Measurements from ENCODE around the gene AK5.
"Not testable (repeated sequence)": the region's sequence is repeated elsewhere in the genome, so short reads cannot be mapped to it uniquely, and the experiment has no call there.

Gene AK5

GRCh38 chr1:77471691-77472090 lies 189.9 kb downstream of the AK5 start:
- H3K4me3 ChIP-seq, result no peak overlapping the region
- H3K27ac ChIP-seq, result no peak overlapping the region

GRCh38 chr1:77473690-77474089 lies 191.9 kb downstream of the AK5 start:
- H3K27ac ChIP-seq, result no peak overlapping the region
- H3K4me3 ChIP-seq, result no peak overlapping the region

GRCh38 chr1:77475641-77476040 lies 193.8 kb downstream of the AK5 start:
- Histone ChIP-seq H3K4me3 (no peak overlapping the region), H3K27ac (no peak overlapping the region)

- H3K27ac ChIP-seq, result no peak overlapping the region
- H3K4me3 ChIP-seq, result no peak overlapping the region
Measured at GRCh38 chr1:77476475-77476874, 194.7 kb downstream of the AK5 start.

GRCh38 chr1:77484334-77484733 lies 202.5 kb downstream of the AK5 start:
- Histone ChIP-seq H3K4me3 (no peak overlapping the region), H3K27ac (no peak overlapping the region)

GRCh38 chr1:77484926-77485325 lies 203.1 kb downstream of the AK5 start:
- Histone ChIP-seq H3K4me3 (no peak overlapping the region), H3K27ac (no peak overlapping the region)

- Histone ChIP-seq H3K27ac (no peak overlapping the region), H3K4me3 (no peak overlapping the region)
Measured at GRCh38 chr1:77487631-77488030, 205.8 kb downstream of the AK5 start.

GRCh38 chr1:77489910-77490309 lies 208.1 kb downstream of the AK5 start:
- H3K27ac ChIP-seq, result no peak overlapping the region
- H3K4me3 ChIP-seq, result no peak overlapping the region

- H3K4me3 ChIP-seq, result no peak overlapping the region
- no peak overlapping the region for H3K27ac ChIP-seq
Measured at GRCh38 chr1:77494026-77494425, 212.2 kb downstream of the AK5 start.

- H3K27ac ChIP-seq, result no peak overlapping the region
- no peak overlapping the region for H3K4me3 ChIP-seq
Measured at GRCh38 chr1:77498918-77499317, 217.1 kb downstream of the AK5 start.

GRCh38 chr1:77499466-77499865 lies 217.6 kb downstream of the AK5 start:
- Histone ChIP-seq H3K27ac (no peak overlapping the region), H3K4me3 (no peak overlapping the region)

GRCh38 chr1:77504986-77505385 lies 223.2 kb downstream of the AK5 start:
- Histone ChIP-seq H3K27ac (no peak overlapping the region), H3K4me3 (no peak overlapping the region)

- Histone ChIP-seq H3K4me3 (no peak overlapping the region), H3K27ac (no peak overlapping the region)
Measured at GRCh38 chr1:77506771-77507170, 225.0 kb downstream of the AK5 start.

- H3K27ac ChIP-seq, result no peak overlapping the region
- H3K4me3 ChIP-seq, result no peak overlapping the region
Measured at GRCh38 chr1:77509051-77509492, 227.3 kb downstream of the AK5 start.

- Histone ChIP-seq H3K27ac (no peak overlapping the region), H3K4me3 (no peak overlapping the region)
Measured at GRCh38 chr1:77509898-77510297, 228.1 kb downstream of the AK5 start.

- H3K27ac ChIP-seq, result peak overlapping the region in 2 of 21 experiments; percentile 17 to 18
- H3K4me3 ChIP-seq, result no peak overlapping the region
Measured at GRCh38 chr1:77511440-77511840, 229.6 kb downstream of the AK5 start.

GRCh38 chr1:77512650-77513049 lies 230.8 kb downstream of the AK5 start:
- not testable (repeated sequence) for H3K4me3 ChIP-seq, H3K27ac ChIP-seq

GRCh38 chr1:77513839-77514763 lies 232.3 kb downstream of the AK5 start:
- Histone ChIP-seq H3K27ac (peak overlapping the region in 6 of 21 experiments; percentile 29 to 69 (median 36)), H3K4me3 (no peak overlapping the region)

- H3K4me3 ChIP-seq, result no peak overlapping the region
- peak overlapping the region in 6 of 21 experiments; percentile 9 to 63 (median 54) for H3K27ac ChIP-seq
Measured at GRCh38 chr1:77514921-77515776, 233.3 kb downstream of the AK5 start.

GRCh38 chr1:77516106-77516505 lies 234.3 kb downstream of the AK5 start:
- Histone ChIP-seq H3K4me3 (no peak overlapping the region), H3K27ac (no peak overlapping the region)

- no peak overlapping the region for H3K4me3 ChIP-seq
- H3K27ac ChIP-seq, result no peak overlapping the region
Measured at GRCh38 chr1:77524038-77524437, 242.2 kb downstream of the AK5 start.
